HUES48 (cell line): ENCODE results near the gene LRRFIP1.

Experiments
- H3K27ac ChIP-seq: one replicate; pipeline ENCODE4 v1.7.0; 2013; ENCODE audit warnings: low read depth, low read length, inconsistent platforms
- H3K27me3 ChIP-seq: 2 replicates; pipeline ENCODE4 v1.6.1; 2013; ENCODE audit warnings: mild to moderate bottlenecking, low read length; ENCODE audit not compliant: control insufficient read depth, insufficient read depth
- H3K36me3 ChIP-seq: 2 replicates; pipeline ENCODE4 v1.6.1; 2013; ENCODE audit warnings: low read length; ENCODE audit not compliant: control insufficient read depth, insufficient read depth
- H3K4me1 ChIP-seq: 2 replicates; pipeline ENCODE4 v1.6.1; 2013; ENCODE audit warnings: mild to moderate bottlenecking, low read length; ENCODE audit not compliant: control insufficient read depth, insufficient read depth
- H3K4me3 ChIP-seq: 2 replicates; pipeline ENCODE4 v1.5.1; 2013; ENCODE audit warnings: mild to moderate bottlenecking, low read depth, low read length
- H3K9ac ChIP-seq: 2 replicates; pipeline ENCODE4 v1.6.1; 2013; ENCODE audit warnings: mild to moderate bottlenecking, low read depth, low read length, moderate library complexity
- H3K9me3 ChIP-seq: 2 replicates; pipeline ENCODE4 v1.6.1; 2013; ENCODE audit warnings: low read length; ENCODE audit not compliant: control insufficient read depth, insufficient read depth

Gene LRRFIP1

DNA sequence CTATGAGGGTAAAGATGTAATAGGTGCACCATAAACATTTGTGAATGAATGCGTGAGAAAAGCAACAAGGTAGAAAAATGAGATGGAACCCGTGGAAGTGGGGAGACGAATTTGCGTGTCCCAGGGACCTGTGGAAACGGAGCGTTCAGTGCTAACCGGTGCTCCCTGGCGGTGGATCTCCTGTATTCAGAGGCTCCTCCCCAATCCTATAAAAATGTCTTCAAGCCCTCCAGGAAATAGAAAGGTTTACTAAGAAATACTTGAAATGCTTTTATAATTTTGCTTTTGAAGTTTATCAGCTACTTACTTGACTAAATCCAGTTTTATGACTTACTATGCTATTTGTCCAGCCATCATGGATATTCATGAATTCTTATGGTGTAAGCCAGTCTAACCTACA lies 108.4 kb downstream of the LRRFIP1 start:
- Histone ChIP-seq H3K9me3 (no peaks in the 10 kb centered on the region), H3K27me3 (no peaks in the 10 kb centered on the region), H3K4me1 (peaks cover 48% of the 10 kb centered on the region), H3K36me3 (0 out of 2 replicates have a peak, but pooled peaks cover 5% of the 10 kb centered on the region), H3K4me3 (no peak overlapping the region), H3K27ac (no peak overlapping the region), H3K9ac (no peak overlapping the region)

DNA sequence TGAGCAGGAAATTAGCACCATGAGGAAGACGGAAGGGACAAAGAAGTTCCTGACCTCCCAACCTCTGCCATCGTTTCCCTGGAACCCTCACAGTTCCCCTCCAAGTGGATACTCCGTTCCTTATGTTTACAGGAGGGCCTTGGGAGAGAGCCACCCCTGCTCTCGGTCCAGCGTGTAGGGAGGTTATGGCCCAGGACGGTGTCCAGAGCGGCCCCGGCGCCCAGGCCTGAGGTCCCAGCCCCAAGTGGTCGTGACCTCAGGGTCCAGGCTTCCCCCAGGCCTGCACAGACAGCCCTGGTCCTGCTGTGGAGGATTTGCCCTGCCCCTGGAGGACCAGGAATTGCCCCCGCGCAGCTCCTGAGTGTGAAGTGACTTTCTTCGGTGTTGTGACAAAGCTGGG lies 109.4 kb downstream of the LRRFIP1 start:
- Histone ChIP-seq H3K9me3 (no peaks in the 10 kb centered on the region), H3K27me3 (no peaks in the 10 kb centered on the region), H3K36me3 (0 out of 2 replicates have a peak, but pooled peaks cover 5% of the 10 kb centered on the region), H3K4me1 (peaks cover 42% of the 10 kb centered on the region), H3K4me3 (no peak overlapping the region), H3K27ac (no peak overlapping the region), H3K9ac (no peak overlapping the region)

- Histone ChIP-seq H3K27ac (no peak overlapping the region), H3K9me3 (no peaks in the 10 kb centered on the region), H3K9ac (no peak overlapping the region), H3K36me3 (0 out of 2 replicates have a peak, but pooled peaks cover 5% of the 10 kb centered on the region), H3K27me3 (no peaks in the 10 kb centered on the region), H3K4me3 (no peak overlapping the region), H3K4me1 (peaks cover 38% of the 10 kb centered on the region)
Observed at GRCh38 chr2:237737196-237737865, 109.9 kb downstream of the LRRFIP1 start.

GRCh38 chr2:237738255-237738654 lies 110.9 kb downstream of the LRRFIP1 start:
- H3K4me3 ChIP-seq, result no peak overlapping the region
- H3K9me3 ChIP-seq, result no peaks in the 10 kb centered on the region
- H3K9ac ChIP-seq, result no peak overlapping the region
- no peak overlapping the region for H3K27ac ChIP-seq
- H3K4me1 ChIP-seq, result peaks cover 28% of the 10 kb centered on the region
- no peaks in the 10 kb centered on the region for H3K27me3 ChIP-seq
- H3K36me3 ChIP-seq, result 0 out of 2 replicates have a peak, but pooled peaks cover 5% of the 10 kb centered on the region

DNA sequence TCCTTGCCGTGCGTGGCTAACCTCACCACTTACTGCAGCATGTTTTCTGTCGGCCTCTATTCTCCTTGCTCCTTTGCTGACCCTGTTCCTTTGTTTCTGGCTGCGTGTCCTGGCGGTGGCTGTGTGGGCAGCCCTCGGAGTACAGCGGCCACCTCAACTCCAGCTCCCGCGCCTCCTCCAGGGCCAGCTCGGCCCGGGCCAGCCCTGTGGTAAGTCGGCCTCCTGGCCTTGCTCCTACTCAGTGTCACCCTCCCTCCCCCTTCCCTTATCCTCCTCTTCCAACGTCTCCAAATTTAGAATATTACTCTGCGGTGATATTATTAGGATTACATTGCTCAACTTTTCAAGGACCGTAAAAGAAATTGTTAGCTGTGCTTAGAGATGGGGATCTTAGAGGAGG lies 111.7 kb downstream of the LRRFIP1 start:
- H3K4me3 ChIP-seq, result no peak overlapping the region
- H3K27me3 ChIP-seq, result no peaks in the 10 kb centered on the region
- 0 out of 2 replicates have a peak, but pooled peaks cover 5% of the 10 kb centered on the region for H3K36me3 ChIP-seq
- no peak overlapping the region for H3K9ac ChIP-seq
- H3K9me3 ChIP-seq, result no peaks in the 10 kb centered on the region
- H3K4me1 ChIP-seq, result peaks cover 29% of the 10 kb centered on the region
- no peak overlapping the region for H3K27ac ChIP-seq

- Histone ChIP-seq H3K27ac (no peak overlapping the region), H3K36me3 (no peaks in the 10 kb centered on the region), H3K9me3 (no peaks in the 10 kb centered on the region), H3K9ac (no peak overlapping the region), H3K4me1 (peaks cover 26% of the 10 kb centered on the region), H3K4me3 (no peak overlapping the region), H3K27me3 (no peaks in the 10 kb centered on the region)
Observed at GRCh38 chr2:237742191-237742590, 114.8 kb downstream of the LRRFIP1 start.

- no peak overlapping the region for H3K4me3 ChIP-seq
- H3K27me3 ChIP-seq, result no peaks in the 10 kb centered on the region
- H3K9ac ChIP-seq, result no peak overlapping the region
- peaks cover 26% of the 10 kb centered on the region for H3K4me1 ChIP-seq
- H3K27ac ChIP-seq, result no peak overlapping the region
- H3K9me3 ChIP-seq, result no peaks in the 10 kb centered on the region
- H3K36me3 ChIP-seq, result no peaks in the 10 kb centered on the region
Observed at GRCh38 chr2:237742614-237743013, 115.2 kb downstream of the LRRFIP1 start.

DNA sequence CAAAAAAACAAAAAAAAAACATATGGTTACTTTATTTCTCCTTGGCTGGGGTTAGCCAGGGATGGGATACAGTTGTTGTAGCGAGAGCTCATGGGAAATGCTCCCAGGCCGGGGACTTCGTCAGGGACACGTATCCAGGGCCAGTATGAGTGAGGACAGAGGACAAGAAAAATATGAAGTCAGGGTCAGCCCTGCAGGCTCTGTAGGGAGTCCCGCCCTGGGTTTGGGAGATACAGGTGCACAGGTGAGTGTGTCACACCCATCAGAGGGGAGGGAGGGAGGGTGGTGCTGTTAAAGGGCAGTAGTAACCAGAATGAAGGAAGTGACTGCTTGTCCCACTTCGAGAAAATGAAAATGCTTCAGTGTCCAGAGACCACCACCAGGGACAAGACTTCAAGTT lies 115.6 kb downstream of the LRRFIP1 start:
- H3K4me1 ChIP-seq, result peaks cover 26% of the 10 kb centered on the region
- H3K9me3 ChIP-seq, result no peaks in the 10 kb centered on the region
- H3K27me3 ChIP-seq, result no peaks in the 10 kb centered on the region
- H3K27ac ChIP-seq, result no peak overlapping the region
- no peaks in the 10 kb centered on the region for H3K36me3 ChIP-seq
- H3K9ac ChIP-seq, result no peak overlapping the region
- no peak overlapping the region for H3K4me3 ChIP-seq

- H3K4me3 ChIP-seq, result no peak overlapping the region
- H3K9me3 ChIP-seq, result no peaks in the 10 kb centered on the region
- H3K36me3 ChIP-seq, result peaks cover 6% of the 10 kb centered on the region
- H3K4me1 ChIP-seq, result peaks cover 21% of the 10 kb centered on the region
- H3K9ac ChIP-seq, result no peak overlapping the region
- no peaks in the 10 kb centered on the region for H3K27me3 ChIP-seq
- no peak overlapping the region for H3K27ac ChIP-seq
Observed at GRCh38 chr2:237743561-237744269, 116.3 kb downstream of the LRRFIP1 start.

DNA sequence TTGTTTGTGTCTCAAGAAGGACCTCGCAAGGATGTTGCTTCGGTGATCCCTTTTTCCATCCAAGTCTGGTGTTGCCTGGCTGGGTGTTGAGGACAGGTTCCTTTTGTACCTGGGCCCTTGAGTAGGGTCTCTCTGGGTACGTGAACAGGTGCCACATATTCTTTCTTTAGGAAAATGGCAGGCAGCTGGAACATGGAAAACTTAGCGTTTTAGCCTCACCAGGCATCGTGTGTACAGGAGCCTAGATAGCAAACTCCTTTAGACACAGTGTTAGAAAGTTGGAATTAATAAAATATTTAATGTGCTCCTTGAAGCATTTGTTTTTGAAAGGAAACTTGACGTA lies 116.9 kb downstream of the LRRFIP1 start:
- Histone ChIP-seq H3K9me3 (no peaks in the 10 kb centered on the region), H3K4me3 (no peak overlapping the region), H3K27me3 (no peaks in the 10 kb centered on the region), H3K9ac (no peak overlapping the region), H3K36me3 (peaks cover 11% of the 10 kb centered on the region), H3K27ac (no peak overlapping the region), H3K4me1 (peaks cover 17% of the 10 kb centered on the region)

GRCh38 chr2:237744613-237745249 lies 117.3 kb downstream of the LRRFIP1 start:
- Histone ChIP-seq H3K9ac (no peak overlapping the region), H3K9me3 (no peaks in the 10 kb centered on the region), H3K4me3 (no peak overlapping the region), H3K4me1 (peaks cover 17% of the 10 kb centered on the region), H3K27ac (no peak overlapping the region), H3K36me3 (peaks cover 16% of the 10 kb centered on the region), H3K27me3 (no peaks in the 10 kb centered on the region)
